B cell (primary cell): Measurements from ENCODE around the gene AATK. TPM values are rescaled to one million over a fixed set of nuclear protein-coding genes. Genes with fewer than 3 reads are reported as not detected.

Experiments used
- ATAC-seq: fragments of 200-7000 bp; cut with Tn5 transposase; one replicate; pipeline ENCODE4 v1.10.0; 2021; ENCODE audit warnings: low read depth, mild to moderate bottlenecking, moderate number of reproducible peaks, moderate library complexity
- CTCF ChIA-PET: fragments of 350-600 bp; sonication (Branson Sonifier 250); formaldehyde crosslinking; loops from one replicate; lab custom pipeline; 2021; ENCODE audit warnings: antibody characterized with exemption, inconsistent platforms; lab: Charles Lee
- POLR2A ChIA-PET: fragments of 350-600 bp; sonication (Branson Sonifier 250); formaldehyde crosslinking; loops from one replicate; lab custom pipeline; 2021; ENCODE audit warnings: antibody characterized with exemption; lab: Charles Lee
- DNase-seq: peaks from one replicate; pipeline ENCODE4 v3.0.0; 2013
- H2AFZ ChIP-seq: 2 replicates; pipeline ENCODE4 v1.6.1; 2012; ENCODE audit warnings: mild to moderate bottlenecking, low read depth, low read length; ENCODE audit not compliant: insufficient read depth, poor library complexity, severe bottlenecking
- H3K27ac ChIP-seq, 2 donors: 1 replicate in 1 of 2; 2 replicates in 1 of 2; pipeline ENCODE4 v1.5.1; 2012 to 2013; ENCODE audit warnings: low read length in 2 of 2, mild to moderate bottlenecking in 2 of 2, moderate library complexity in 1 of 2
- H3K27me3 ChIP-seq, 4 experiments: fragments of 200-600 bp in 1 of 4; sonication (generic) in 1 of 4; replicated peaks in 1 of 4; 1 replicate in 2 of 4; 2 replicates in 2 of 4; pipeline versions ENCODE4 v1.6.1 to v1.7.0; 2013 to 2016; ENCODE audit warnings: low read length in 3 of 4, mild to moderate bottlenecking in 2 of 4, mixed read lengths in 1 of 4, moderate library complexity in 1 of 4; ENCODE audit not compliant: insufficient read depth in 4 of 4, control insufficient read depth in 3 of 4; ENCODE audit errors: control extremely low read depth in 1 of 4
- H3K36me3 ChIP-seq, 2 experiments: replicated peaks in 1 of 2; 1 replicate in 1 of 2; 2 replicates in 1 of 2; pipeline versions ENCODE4 v1.6.1 to v1.7.1; 2013; ENCODE audit warnings: low read length in 1 of 2; ENCODE audit not compliant: insufficient read depth in 2 of 2, control insufficient read depth in 1 of 2; ENCODE audit errors: control extremely low read depth in 1 of 2, extremely low read depth in 1 of 2
- H3K4me1 ChIP-seq, 2 donors: fragments of 200-600 bp in 1 of 2; sonication (generic) in 1 of 2; 1 replicate in 1 of 2; 2 replicates in 1 of 2; pipeline versions ENCODE4 v1.5.1 to v1.6.1; 2013 to 2017; ENCODE audit warnings: low read length in 2 of 2; ENCODE audit not compliant: control insufficient read depth in 2 of 2, insufficient read depth in 2 of 2
- H3K4me2 ChIP-seq: replicated peaks from 2 replicates; pipeline ENCODE3; 2012; ENCODE audit warnings: mild to moderate bottlenecking, low read depth, low read length; ENCODE audit not compliant: poor library complexity, severe bottlenecking
- H3K4me3 ChIP-seq, 5 experiments: fragments of 200-600 bp in 1 of 5; sonication (generic) in 1 of 5; 1 replicate in 3 of 5; 2 replicates in 2 of 5; pipeline versions ENCODE4 v1.5.1 to v1.7.0; 2011 to 2016; ENCODE audit warnings: low read length in 4 of 5, mild to moderate bottlenecking in 4 of 5, low read depth in 2 of 5, control low read depth in 1 of 5, moderate library complexity in 1 of 5; ENCODE audit not compliant: insufficient read depth in 1 of 5; ENCODE audit errors: control extremely low read depth in 1 of 5, extremely low read depth in 1 of 5
- H3K79me2 ChIP-seq: fragments of 200-600 bp; sonication (generic); one replicate; pipeline ENCODE4 v1.6.0; 2016; ENCODE audit warnings: low read length; ENCODE audit not compliant: control insufficient read depth, insufficient read depth
- H3K9ac ChIP-seq: fragments of 200-600 bp; sonication (generic); 2 replicates; pipeline ENCODE4 v1.6.1; 2017; ENCODE audit warnings: mild to moderate bottlenecking, low read length, moderate library complexity
- H3K9me3 ChIP-seq, 3 donors: one replicate each; pipeline versions ENCODE4 v1.6.1 to v1.7.1; 2013; ENCODE audit warnings: low read length in 2 of 3; ENCODE audit not compliant: control insufficient read depth in 2 of 3, insufficient read depth in 1 of 3; ENCODE audit errors: control extremely low read depth in 1 of 3
- H4K20me1 ChIP-seq: 2 replicates; pipeline ENCODE4 v1.6.0; 2012; ENCODE audit warnings: mild to moderate bottlenecking, low read length; ENCODE audit not compliant: insufficient read depth, control insufficient read depth, poor library complexity, severe bottlenecking
- H3K27ac Mint-ChIP-seq: one replicate; pipeline ENCODE4 v1.8.0; 2021; ENCODE audit warnings: mixed read lengths
- H3K27me3 Mint-ChIP-seq: one replicate; pipeline ENCODE4 v1.8.0; 2021; ENCODE audit warnings: mixed read lengths
- H3K4me1 Mint-ChIP-seq: one replicate; pipeline ENCODE4 v1.8.0; 2021; ENCODE audit warnings: mixed read lengths
- H3K4me3 Mint-ChIP-seq: one replicate; pipeline ENCODE4 v1.8.0; 2021; ENCODE audit warnings: mixed read lengths
- H3K9me3 Mint-ChIP-seq: one replicate; pipeline ENCODE4 v1.8.0; 2022; ENCODE audit warnings: mixed read lengths; ENCODE audit not compliant: insufficient read depth
- EZH2 ChIP-seq: IDR thresholded peaks from 2 replicates; pipeline ENCODE4 v1.6.1; 2012; ENCODE audit warnings: borderline replicate concordance, low read depth, mild to moderate bottlenecking, moderate library complexity, low read length; ENCODE audit not compliant: insufficient read depth, poor library complexity, severe bottlenecking
- WGBS: methylation state at CpG from one replicate; pipeline ENCODE4 v1.1.5; 2013; ENCODE audit warnings: missing lambda C conversion rate; ENCODE audit not compliant: insufficient coverage; 5-methylcytosine and 5-hydroxymethylcytosine counted together
- intact Hi-C: fragments of 100-400 bp; cut with micrococcal nuclease; formaldehyde crosslinking; loops from one replicate; pipeline ENCODE4 v1.10.0; 2022
- polyA plus RNA-seq: library from polyadenylated mRNA; depleted of rRNA; stranded (reverse); fragments of >200 nt; gene quantifications from 2 replicates; pipeline ENCODE4 v1.2.3, GENCODE V29; 2012
- total RNA-seq, 2 donors: library from RNA; stranded (reverse); fragments of 120-200 nt in 1 of 2; gene quantifications; 1 replicate in 1 of 2; 2 replicates in 1 of 2; pipeline versions ENCODE4 v1.2.3 to v1.2.4, GENCODE V29; 2013 to 2022
- TF ChIP-seq, protein P1 (sequence below): fragments of 200-600 bp; IDR thresholded peaks from one replicate; pipeline ENCODE4 v1.8.0; 2022; ENCODE audit warnings: antibody characterized with exemption, mild to moderate bottlenecking

The AATK gene
- total and polyA plus RNA-seq, 2 donors (not counting 1 experiment from before 2014, with no cell fraction given): 0.21 to 1.7 TPM

DNA sequence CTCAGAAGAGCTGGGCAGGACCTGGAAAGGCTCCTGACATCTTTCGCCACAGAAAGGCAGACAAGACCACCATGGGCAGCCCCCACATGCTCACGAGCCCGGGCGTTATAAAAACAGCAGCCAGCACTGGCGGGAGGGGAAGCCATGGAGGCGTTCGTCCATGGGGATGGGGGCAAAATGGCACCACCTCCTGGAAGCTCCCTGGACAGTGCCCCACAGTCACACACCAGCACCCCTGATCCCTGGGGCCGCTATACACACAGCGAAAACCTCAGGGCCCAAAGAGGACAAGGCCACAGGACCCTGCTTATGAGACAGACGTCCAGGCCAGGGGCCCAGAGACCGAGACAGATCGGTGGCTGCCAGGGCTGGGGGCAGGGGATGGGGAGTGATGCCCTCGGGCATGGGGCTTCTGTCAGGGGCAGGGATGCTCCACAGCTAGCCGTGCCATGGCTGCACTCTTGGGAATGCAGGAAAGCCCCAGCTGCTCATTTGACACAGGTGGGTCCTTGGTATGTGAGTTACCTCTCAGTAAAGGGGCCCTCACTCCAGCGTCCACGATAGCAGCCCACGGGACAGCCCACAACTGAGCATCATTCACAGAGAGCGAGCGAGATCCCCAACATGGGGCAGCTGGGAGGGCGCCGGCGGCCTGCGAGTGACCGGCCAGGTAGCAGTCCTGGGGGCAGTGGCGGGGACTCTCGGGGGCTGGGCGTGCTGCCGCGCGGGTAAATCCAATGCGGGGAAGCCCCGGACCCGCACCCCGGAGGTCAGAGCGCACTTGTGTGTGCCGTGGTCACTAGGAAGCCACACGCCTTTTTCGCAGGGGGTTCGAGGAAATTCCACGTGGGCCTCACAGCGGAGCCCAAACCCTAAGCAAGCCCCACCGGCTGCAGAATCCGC lies 7.1 kb downstream of the AATK start:
- no peak overlapping the region for H3K9ac ChIP-seq
- no peak overlapping the region for H3K27ac ChIP-seq
- ChIA-PET POLR2A (no interaction called here), CTCF (no interaction called here)
- DNase-seq (no peak), ATAC-seq (no peak)
- peaks cover 21% of the 10 kb centered on the region for H3K27me3 Mint-ChIP-seq
- intact Hi-C loops: no loop called here
- peaks cover 0 to 10% of the 10 kb centered on the region in 2 donors for H3K4me1 ChIP-seq
- H3K36me3 ChIP-seq: no peaks in the 10 kb centered on the region
- H3K4me1 Mint-ChIP-seq: no peaks in the 10 kb centered on the region
- H3K4me3 Mint-ChIP-seq: no peak overlapping the region
- no peaks in the 10 kb centered on the region for H3K9me3 Mint-ChIP-seq
- WGBS: 89% methylated on average over 43 of the region's 43 CpGs
- H3K4me3 ChIP-seq: no peak overlapping the region
- H3K27me3 ChIP-seq: peaks cover 0 to 22% (median 5%) of the 10 kb centered on the region in 4 experiments
- H3K27ac Mint-ChIP-seq: no peak overlapping the region
- no peaks in the 10 kb centered on the region for H3K9me3 ChIP-seq
- H3K4me2 ChIP-seq: no peak overlapping the region
- no peaks in the 10 kb centered on the region for H3K79me2 ChIP-seq
- no peak for TF ChIP-seq EZH2
- TF ChIP-seq, protein P1, sequence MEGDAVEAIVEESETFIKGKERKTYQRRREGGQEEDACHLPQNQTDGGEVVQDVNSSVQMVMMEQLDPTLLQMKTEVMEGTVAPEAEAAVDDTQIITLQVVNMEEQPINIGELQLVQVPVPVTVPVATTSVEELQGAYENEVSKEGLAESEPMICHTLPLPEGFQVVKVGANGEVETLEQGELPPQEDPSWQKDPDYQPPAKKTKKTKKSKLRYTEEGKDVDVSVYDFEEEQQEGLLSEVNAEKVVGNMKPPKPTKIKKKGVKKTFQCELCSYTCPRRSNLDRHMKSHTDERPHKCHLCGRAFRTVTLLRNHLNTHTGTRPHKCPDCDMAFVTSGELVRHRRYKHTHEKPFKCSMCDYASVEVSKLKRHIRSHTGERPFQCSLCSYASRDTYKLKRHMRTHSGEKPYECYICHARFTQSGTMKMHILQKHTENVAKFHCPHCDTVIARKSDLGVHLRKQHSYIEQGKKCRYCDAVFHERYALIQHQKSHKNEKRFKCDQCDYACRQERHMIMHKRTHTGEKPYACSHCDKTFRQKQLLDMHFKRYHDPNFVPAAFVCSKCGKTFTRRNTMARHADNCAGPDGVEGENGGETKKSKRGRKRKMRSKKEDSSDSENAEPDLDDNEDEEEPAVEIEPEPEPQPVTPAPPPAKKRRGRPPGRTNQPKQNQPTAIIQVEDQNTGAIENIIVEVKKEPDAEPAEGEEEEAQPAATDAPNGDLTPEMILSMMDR: no peak
- no peak overlapping the region for H2AFZ ChIP-seq
- H4K20me1 ChIP-seq: no peaks in the 10 kb centered on the region
